Esophagus (tissue), 2 donors: ENCODE results near the gene B9D1. TPM values are rescaled to one million over a fixed set of nuclear protein-coding genes. Genes with fewer than 3 reads are reported as not detected.

Experiments used
- H3K27ac ChIP-seq, 2 donors: one replicate each; pipeline ENCODE4 v1.5.1; 2013; ENCODE audit warnings: low read depth in 2 of 2, mild to moderate bottlenecking in 2 of 2, inconsistent platforms in 1 of 2, low read length in 1 of 2, moderate library complexity in 1 of 2
- H3K27me3 ChIP-seq, 2 donors: one replicate each; pipeline ENCODE4 v1.6.1; 2013; ENCODE audit warnings: low read length in 2 of 2, control low read depth in 1 of 2, mild to moderate bottlenecking in 1 of 2; ENCODE audit not compliant: insufficient read depth in 2 of 2, control insufficient read depth in 1 of 2
- H3K36me3 ChIP-seq, 2 donors: one replicate each; pipeline ENCODE4 v1.6.1; 2013; ENCODE audit warnings: low read length in 1 of 2; ENCODE audit not compliant: control insufficient read depth in 2 of 2, insufficient read depth in 2 of 2
- H3K4me1 ChIP-seq, 2 donors: one replicate each; pipeline ENCODE4 v1.6.1; 2013; ENCODE audit warnings: low read length in 1 of 2; ENCODE audit not compliant: control insufficient read depth in 2 of 2, insufficient read depth in 2 of 2
- H3K4me3 ChIP-seq, 2 donors: one replicate each; pipeline ENCODE4 v1.5.1; 2013; ENCODE audit warnings: low read length in 2 of 2, mild to moderate bottlenecking in 2 of 2, low read depth in 1 of 2, moderate library complexity in 1 of 2
- H3K9me3 ChIP-seq, 2 donors: one replicate each; pipeline ENCODE4 v1.6.1; 2013; ENCODE audit warnings: mild to moderate bottlenecking in 2 of 2, low read depth in 1 of 2, low read length in 1 of 2, moderate library complexity in 1 of 2; ENCODE audit not compliant: control insufficient read depth in 2 of 2, insufficient read depth in 1 of 2
- WGBS, 2 donors: extraction: QIAGEN DNeasy Blood & Tissue Kit; methylation state at CpG; one replicate each; pipeline ENCODE4 v1.1.7; 2013; 5-methylcytosine and 5-hydroxymethylcytosine counted together
- polyA plus RNA-seq, 2 donors: library from polyadenylated mRNA; stranded (reverse); fragments of 200-250 nt; gene quantifications; one replicate each; pipeline ENCODE4 v1.2.3, GENCODE V29; 2013
- donor health status: healthy with polysubstance abuse.
- donor health status: Bipolar disorder and iron deficiency.

Gene B9D1, protein sequence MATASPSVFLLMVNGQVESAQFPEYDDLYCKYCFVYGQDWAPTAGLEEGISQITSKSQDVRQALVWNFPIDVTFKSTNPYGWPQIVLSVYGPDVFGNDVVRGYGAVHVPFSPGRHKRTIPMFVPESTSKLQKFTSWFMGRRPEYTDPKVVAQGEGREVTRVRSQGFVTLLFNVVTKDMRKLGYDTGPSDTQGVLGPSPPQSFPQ
- 10 to 100 TPM in 1 of 2 donors, 1 to 10 TPM in 1; 8.2 to 11.5 TPM for polyA plus RNA-seq

DNA sequence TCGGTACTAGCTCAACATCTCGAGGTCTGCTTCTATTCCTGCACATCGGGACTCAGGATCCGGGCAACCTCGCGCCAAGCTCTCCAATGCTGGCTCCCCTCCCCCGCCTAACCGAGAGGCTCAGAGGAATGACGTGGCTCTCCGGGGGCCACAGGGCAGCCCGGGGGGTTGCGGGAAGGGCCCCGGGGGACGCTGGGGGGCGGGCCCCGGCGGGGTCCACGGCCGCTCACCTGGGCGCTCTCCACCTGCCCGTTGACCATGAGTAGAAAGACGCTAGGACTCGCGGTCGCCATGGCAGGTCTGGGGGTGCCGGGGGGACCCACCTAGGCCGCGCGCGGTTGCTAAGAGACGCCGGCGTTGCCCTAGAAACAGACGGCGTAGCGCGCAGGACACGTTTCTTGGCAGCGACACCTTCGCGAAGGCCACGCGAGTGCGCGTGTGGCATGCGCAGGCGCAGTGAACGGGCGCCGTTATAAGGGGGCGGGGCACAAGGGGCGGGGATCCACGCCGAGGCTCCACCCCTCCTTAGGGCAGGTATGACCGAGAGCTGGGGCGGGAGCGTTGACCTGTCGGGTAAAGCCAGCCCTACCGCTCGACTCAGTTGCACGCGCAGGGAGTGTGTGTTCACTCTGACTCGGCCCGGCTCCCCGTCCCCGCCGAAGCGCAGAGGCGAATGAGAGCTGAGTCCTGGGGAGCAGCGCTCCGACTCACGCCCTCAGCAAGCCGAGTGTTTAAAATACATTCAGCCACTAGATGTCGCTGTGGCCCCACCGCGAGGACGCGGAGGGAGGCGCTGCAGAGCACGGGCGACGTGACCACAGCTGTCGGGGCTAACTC lies at the start of gene B9D1:
B9D1 (minus strand) TSS at position 447 of the 837 bp plus-strand sequence; CDS start at position 293, 154 bp downstream.
- no peaks in the 10 kb centered on the region for H3K36me3 ChIP-seq
- peaks cover 0 to 2% of the 10 kb centered on the region in 2 donors for H3K4me1 ChIP-seq
- H3K4me3 ChIP-seq = peak within 1 kb of the TSS; percentile 63 to 67
- no peaks in the 10 kb centered on the region for H3K27me3 ChIP-seq
- 0 to 1% methylated on average over 79 to 83 of the region's 83 CpGs for WGBS, 2 donors
- no peaks in the 10 kb centered on the region for H3K9me3 ChIP-seq
- peak within 1 kb of the TSS; percentile 90 to 95 for H3K27ac ChIP-seq

DNA sequence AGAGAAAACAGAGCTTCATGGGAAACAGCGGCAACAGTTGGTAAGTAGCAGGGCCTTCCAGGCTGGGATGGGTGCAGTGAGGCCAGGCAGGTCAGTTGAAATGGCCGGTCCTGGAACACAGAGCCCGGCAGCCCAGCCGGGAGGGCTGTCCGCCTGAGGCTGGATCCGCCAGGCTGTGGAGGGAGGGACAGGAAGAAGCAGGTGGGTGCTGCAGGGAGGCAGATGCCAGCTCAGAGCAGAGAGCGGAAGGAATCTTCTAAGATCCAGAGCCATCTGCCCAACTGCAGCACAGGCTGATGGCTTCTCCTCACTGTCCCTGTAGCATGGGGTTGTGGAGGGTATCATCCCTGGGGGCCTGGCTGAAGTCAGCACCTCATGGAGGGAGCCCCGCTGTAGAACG lies 49.1 kb upstream of the B9D1 start:
- Histone ChIP-seq H3K4me3 (no peak overlapping the region), H3K27me3 (no peaks in the 10 kb centered on the region)
- WGBS, 2 donors = 75 to 79% methylated on average over 9 of the region's 9 CpGs

DNA sequence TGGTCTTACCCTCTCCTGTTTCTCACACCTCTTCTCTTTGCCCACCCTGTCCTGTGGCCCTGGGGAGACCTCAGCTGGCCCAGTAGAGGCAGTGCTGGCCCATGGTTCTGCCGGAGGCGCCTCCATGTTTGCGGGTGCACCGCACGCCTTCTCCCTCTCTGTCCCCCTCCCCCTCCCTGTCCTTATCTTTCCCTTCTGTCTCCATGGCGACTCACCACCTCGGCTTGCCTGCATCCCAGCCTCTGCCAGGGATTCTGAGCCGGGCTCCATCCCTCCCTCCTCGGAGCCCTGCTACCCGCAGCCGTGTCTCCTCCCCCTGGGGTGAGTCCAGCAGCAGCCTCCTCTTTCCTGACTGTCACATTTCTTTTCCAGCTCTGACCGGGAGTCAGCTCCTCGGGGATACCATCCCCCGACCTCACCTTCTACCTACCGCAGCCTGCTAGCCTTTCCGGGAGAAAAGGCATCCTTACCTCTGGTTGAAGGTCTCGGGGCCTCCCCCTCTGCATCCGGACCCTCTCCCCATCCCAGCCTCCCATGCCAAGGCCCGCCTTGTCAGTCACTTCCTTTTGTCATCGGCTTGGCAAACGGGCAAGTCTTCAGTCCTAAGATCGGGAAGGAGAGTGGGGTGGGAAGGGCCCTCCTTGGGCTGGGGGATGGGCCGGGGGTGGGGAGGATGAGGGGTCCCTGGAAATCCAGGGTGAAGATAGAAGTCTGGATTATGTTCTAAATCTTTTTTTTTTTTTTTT lies 48.5 kb upstream of the B9D1 start, which contains the start of gene RNF112:
RNF112 (plus strand) TSS at position 358 of the 746 bp plus-strand sequence; CDS start at position 535, 177 bp downstream.
- H3K9me3 ChIP-seq = peaks cover 0 to 2% of the 10 kb centered on the region in 2 donors
- no peaks in the 10 kb centered on the region for H3K27me3 ChIP-seq
- peak within 1 kb of the TSS in 1 of 2 donors; percentile 7 for H3K27ac ChIP-seq
- H3K36me3 ChIP-seq = no peaks in the 10 kb centered on the region
- no peak within 1 kb of the TSS for H3K4me3 ChIP-seq
- peaks cover 0 to 2% of the 10 kb centered on the region in 2 donors for H3K4me1 ChIP-seq
- WGBS, 2 donors = 40 to 54% methylated on average over 23 of the region's 23 CpGs

More for the DNA sequence above, 49.1 kb upstream of the B9D1 start:
- Histone ChIP-seq H3K9me3 (peaks cover 0 to 2% of the 10 kb centered on the region in 2 donors), H3K27ac (no peak overlapping the region), H3K36me3 (no peaks in the 10 kb centered on the region), H3K4me1 (peaks cover 0 to 2% of the 10 kb centered on the region in 2 donors)

DNA sequence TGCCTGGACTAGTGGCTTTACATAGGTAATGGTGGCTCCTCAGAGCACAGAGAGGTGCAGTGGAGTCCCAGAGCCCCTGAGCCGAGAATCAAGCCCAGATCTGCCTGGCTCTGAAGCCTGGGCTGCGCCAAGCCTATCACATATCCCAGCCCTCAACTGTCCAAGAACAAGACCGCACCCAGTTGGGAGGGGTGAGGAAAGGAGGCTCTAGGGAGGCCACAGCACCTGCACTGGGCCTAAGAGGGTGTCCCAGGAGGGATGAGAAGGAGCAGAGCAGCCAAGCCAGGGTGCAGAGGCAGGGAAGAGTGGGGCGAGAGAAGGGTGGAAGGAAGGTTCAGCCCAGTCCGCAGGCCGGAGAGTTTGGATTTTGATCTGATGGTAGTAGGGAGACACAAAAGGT lies 47.6 kb upstream of the B9D1 start:
- Histone ChIP-seq H3K4me3 (no peak overlapping the region), H3K36me3 (no peaks in the 10 kb centered on the region), H3K9me3 (peaks cover 0 to 2% of the 10 kb centered on the region in 2 donors), H3K27ac (peak overlapping the region in 1 of 2 donors; percentile 17), H3K27me3 (no peaks in the 10 kb centered on the region), H3K4me1 (peaks cover 0 to 2% of the 10 kb centered on the region in 2 donors)
- WGBS, 2 donors = 66 to 81% methylated on average over 6 of the region's 6 CpGs

DNA sequence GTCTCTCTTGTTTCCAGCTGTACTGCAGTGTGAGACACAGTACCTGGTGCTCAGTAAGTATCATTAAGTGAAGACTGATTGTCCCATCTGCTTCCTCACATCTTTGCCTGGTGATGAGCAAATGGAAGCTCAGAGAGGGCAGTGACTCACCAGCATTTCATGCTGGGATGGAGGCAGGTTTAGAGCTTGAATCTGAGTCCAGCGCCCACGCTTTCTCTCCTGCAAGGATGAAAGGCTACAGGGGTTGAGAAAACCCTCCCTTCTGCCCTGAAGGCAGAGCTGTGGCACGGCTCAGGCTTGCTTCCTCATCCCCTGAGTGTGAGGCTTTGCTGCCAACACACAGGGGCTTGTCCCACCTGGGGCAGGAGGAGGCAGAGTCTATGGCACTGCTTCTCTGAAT lies 47.0 kb upstream of the B9D1 start:
- Histone ChIP-seq H3K27me3 (no peaks in the 10 kb centered on the region), H3K9me3 (peaks cover 0 to 2% of the 10 kb centered on the region in 2 donors), H3K27ac (peak overlapping the region in 1 of 2 donors; percentile 17), H3K36me3 (no peaks in the 10 kb centered on the region), H3K4me1 (peaks cover 0 to 2% of the 10 kb centered on the region in 2 donors), H3K4me3 (no peak overlapping the region)
- WGBS, 2 donors = 55 to 65% methylated on average over 3 of the region's 3 CpGs

DNA sequence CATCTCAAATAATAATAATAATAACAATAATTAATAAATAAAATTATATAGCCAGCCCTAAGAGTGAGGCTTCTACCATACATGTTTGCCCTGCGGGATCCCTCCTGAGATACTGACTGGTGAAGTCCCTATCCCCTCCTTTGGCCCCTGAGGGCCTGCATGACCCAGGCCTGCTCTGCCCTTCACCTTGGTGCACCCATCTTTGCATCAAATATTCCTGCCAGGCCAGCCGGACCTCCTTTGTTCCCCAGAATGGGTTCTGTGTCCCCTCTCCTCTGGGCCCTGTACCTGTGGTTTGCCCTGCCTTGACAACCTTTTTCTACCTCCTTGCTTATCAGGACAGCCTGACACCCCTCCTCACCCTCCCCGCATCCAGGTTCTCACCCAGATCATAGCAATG lies 46.5 kb upstream of the B9D1 start:
- Histone ChIP-seq H3K4me3 (no peak overlapping the region), H3K36me3 (no peaks in the 10 kb centered on the region), H3K9me3 (peaks cover 0 to 2% of the 10 kb centered on the region in 2 donors), H3K27ac (no peak overlapping the region), H3K4me1 (peaks cover 0 to 2% of the 10 kb centered on the region in 2 donors), H3K27me3 (no peaks in the 10 kb centered on the region)
- 88% methylated on average over 3 of the region's 3 CpGs for WGBS, 2 donors

DNA sequence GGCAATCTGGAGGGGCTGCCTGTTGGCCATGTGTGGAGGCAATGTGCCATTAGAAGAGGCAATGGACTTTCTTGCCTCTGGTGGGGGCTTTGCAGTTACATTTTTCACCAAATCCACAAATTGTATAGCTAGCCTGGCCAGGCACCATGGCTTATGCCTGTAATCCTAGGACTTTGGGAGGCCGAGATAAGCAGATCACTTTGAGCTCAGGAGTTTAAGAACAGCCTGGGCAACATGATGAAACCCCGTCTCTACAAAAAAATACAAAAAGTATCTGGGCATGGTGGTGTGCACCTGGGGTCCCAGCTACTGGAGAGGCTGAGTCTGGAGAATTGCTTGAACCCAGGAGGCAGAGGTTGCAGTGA lies 45.8 kb upstream of the B9D1 start:
- 84 to 95% methylated on average over 2 of the region's 2 CpGs for WGBS, 2 donors
- peaks cover 0 to 2% of the 10 kb centered on the region in 2 donors for H3K4me1 ChIP-seq
- no peak overlapping the region for H3K27ac ChIP-seq
- no peaks in the 10 kb centered on the region for H3K27me3 ChIP-seq
- H3K36me3 ChIP-seq = no peaks in the 10 kb centered on the region
- no peak overlapping the region for H3K4me3 ChIP-seq
- H3K9me3 ChIP-seq = peaks cover 0 to 2% of the 10 kb centered on the region in 2 donors

DNA sequence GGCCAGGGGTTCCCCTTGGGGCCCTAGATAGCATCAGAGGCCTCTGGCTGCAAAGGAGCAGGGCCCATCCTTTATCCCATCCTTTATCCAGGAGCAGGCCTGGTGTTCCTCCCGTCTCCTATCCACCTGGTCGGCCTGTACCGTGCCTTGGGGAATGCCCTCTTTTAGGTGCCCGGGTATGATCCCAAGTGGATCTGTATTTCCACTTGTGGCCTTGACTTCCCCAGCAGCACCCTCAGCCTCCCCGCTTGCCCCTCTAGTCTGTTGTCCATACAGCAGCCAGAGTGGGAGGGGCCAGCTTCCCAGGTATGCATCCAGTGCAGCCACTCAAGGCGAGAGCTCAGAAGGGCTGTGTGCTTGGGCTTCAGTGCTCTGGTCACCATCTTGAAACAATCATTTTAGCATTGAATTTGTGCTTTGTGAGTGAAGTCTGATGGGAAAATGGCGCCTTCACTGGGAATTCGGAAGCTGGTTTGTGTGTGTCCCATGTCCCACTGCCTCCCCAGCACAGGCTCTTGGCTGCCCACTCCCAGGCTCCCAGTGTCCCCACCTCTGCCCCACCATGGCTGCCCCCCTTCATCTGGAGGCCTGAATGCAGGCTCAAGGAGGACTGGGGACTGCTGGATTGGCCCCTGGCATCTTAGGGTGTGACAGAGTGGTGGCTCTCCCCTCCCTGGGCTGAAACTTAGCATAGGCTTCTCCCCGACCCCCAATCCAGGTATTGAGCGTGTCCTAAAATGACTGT lies 45.2 kb upstream of the B9D1 start:
- Histone ChIP-seq H3K4me1 (peaks cover 3 to 6% of the 10 kb centered on the region in 2 donors), H3K36me3 (no peaks in the 10 kb centered on the region), H3K27ac (no peak overlapping the region), H3K27me3 (no peaks in the 10 kb centered on the region), H3K9me3 (peaks cover 0 to 2% of the 10 kb centered on the region in 2 donors), H3K4me3 (no peak overlapping the region)
- 96 to 97% methylated on average over 10 of the region's 10 CpGs for WGBS, 2 donors

DNA sequence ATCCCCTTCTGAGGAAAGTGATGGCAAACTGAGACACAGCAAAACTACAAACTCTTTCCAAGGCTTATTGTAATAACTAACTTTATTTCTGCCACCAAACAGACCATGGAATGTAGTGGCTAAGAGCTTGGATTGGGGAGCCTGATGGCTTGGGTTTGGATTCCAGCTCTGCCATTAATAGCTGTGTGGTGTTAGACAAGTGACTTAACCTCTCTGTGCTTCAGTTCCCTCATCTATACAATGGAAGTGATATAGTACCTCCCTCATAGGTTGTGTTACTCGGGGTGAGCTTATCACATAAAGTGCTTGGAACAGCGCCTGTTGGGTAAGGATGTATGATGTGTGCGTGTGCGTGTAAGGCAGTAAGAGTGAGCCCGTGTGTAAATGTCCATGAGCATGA lies 42.6 kb upstream of the B9D1 start:
- H3K9me3 ChIP-seq = peaks cover 0 to 2% of the 10 kb centered on the region in 2 donors
- no peak overlapping the region for H3K4me3 ChIP-seq
- peaks cover 6 to 7% of the 10 kb centered on the region in 2 donors for H3K4me1 ChIP-seq
- H3K36me3 ChIP-seq = no peaks in the 10 kb centered on the region
- H3K27ac ChIP-seq = no peak overlapping the region
- 91 to 95% methylated on average over 5 of the region's 5 CpGs for WGBS, 2 donors
- H3K27me3 ChIP-seq = no peaks in the 10 kb centered on the region
